Measurements from ENCODE around the gene TRIO. TPM values are rescaled to one million over a fixed set of nuclear protein-coding genes. Genes with fewer than 3 reads are reported as not detected.

The TRIO gene
- total and polyA plus RNA-seq, 2 donors (not counting 3 experiments of a cell fraction or from before 2014, with no cell fraction given) = 82.9 to 248 TPM

- BruUV-seq (replicated peaks) = no TSS peak
- Histone ChIP-seq H3K9me1 (replicated peaks; ENCODE audit: control insufficient read depth, extremely low read depth, insufficient read depth, low read length) (no peaks in the 10 kb centered on the region), H3K4me3 (replicated peaks in 1 of 3; ENCODE audit: insufficient read depth in 1 of 3, low read depth in 1 of 3, low read length in 3 of 3) (no peak overlapping the region), H3K4me1 (ENCODE audit: control insufficient read depth, extremely low read depth, insufficient read depth, low read length) (peaks cover 52% of the 10 kb centered on the region), H3K9me3 (replicated peaks; ENCODE audit: control insufficient read depth, insufficient read depth, low read length) (no peaks in the 10 kb centered on the region), H3K27ac (ENCODE audit: insufficient read depth, low read depth, low read length) (peak overlapping the region; percentile 88), H3K36me3 (ENCODE audit: control insufficient read depth in 2 of 2, extremely low read depth in 1 of 2, insufficient read depth in 2 of 2, low read length in 2 of 2) (no peaks in the 10 kb centered on the region), H3K9ac (replicated peaks; ENCODE audit: extremely low read depth, insufficient read depth, low read length) (peak overlapping the region; percentile 59), H3K27me3 (ENCODE audit: control insufficient read depth in 2 of 2, insufficient read depth in 2 of 2, low read length in 2 of 2) (no peaks in the 10 kb centered on the region), H4K20me1 (replicated peaks; ENCODE audit: control insufficient read depth, extremely low read depth, insufficient read depth, low read length) (no peaks in the 10 kb centered on the region), H3K4me2 (ENCODE audit: insufficient read depth, low read length) (no peak overlapping the region), H3K79me2 (ENCODE audit: control insufficient read depth, insufficient read depth, low read length) (peaks cover 99% of the 10 kb centered on the region), H2AFZ (ENCODE audit: low read depth, low read length) (no peak overlapping the region)
- dilution Hi-C loops (cut with MboI; ENCODE audit: extremely low pct_ligation_motif_present, low sequenced_read_pairs) = no loop called here
- FAIRE-seq = no peak
- TF ChIP-seq FOS (IDR thresholded peaks at IDR 0.05; ENCODE audit: borderline replicate concordance, insufficient read depth, low read length) = no peak
- no peak for TF ChIP-seq POLR2AphosphoS5 (IDR thresholded peaks at IDR 0.05; ENCODE audit: insufficient read depth, low read depth, low read length)
- no peak for TF ChIP-seq GATA2 (IDR thresholded peaks at IDR 0.05; ENCODE audit: insufficient read depth, insufficient read length, low read depth, low read length)
- no peak for DNase-seq (ENCODE audit: low read depth, low spot score)
- CTCF ChIA-PET = interaction anchor here (1.1 to 2.8 kb wide), 4 partner anchors 13 to 33 kb away, joined by 3 to 7 read pairs (median 6); no protein-coding TSS in a partner anchor
- POLR2A ChIA-PET = no interaction called here
- intact Hi-C loops (cut with micrococcal nuclease) = no loop called here
Measured at GRCh38 chr5:14166437-14166836, 23.3 kb downstream of the TRIO start.

- H3K4me1 ChIP-seq (ENCODE audit: control insufficient read depth, extremely low read depth, insufficient read depth, low read length) = peaks cover 57% of the 10 kb centered on the region
- peaks cover 3% of the 10 kb centered on the region for H4K20me1 ChIP-seq (replicated peaks; ENCODE audit: control insufficient read depth, extremely low read depth, insufficient read depth, low read length)
- dilution Hi-C loops (cut with MboI; ENCODE audit: extremely low pct_ligation_motif_present, low sequenced_read_pairs) (no loop called here), intact Hi-C loops (cut with micrococcal nuclease) (no loop called here)
- H3K27ac ChIP-seq (ENCODE audit: insufficient read depth, low read depth, low read length) = peak overlapping the region; percentile 36
- H3K9me1 ChIP-seq (replicated peaks; ENCODE audit: control insufficient read depth, extremely low read depth, insufficient read depth, low read length) = no peaks in the 10 kb centered on the region
- H3K4me2 ChIP-seq (ENCODE audit: insufficient read depth, low read length) = peak overlapping the region; percentile 13
- H2AFZ ChIP-seq (ENCODE audit: low read depth, low read length) = no peak overlapping the region
- no peak for TF ChIP-seq MYC (IDR thresholded peaks at IDR 0.05; ENCODE audit: low read depth, low read length)
- no peak for TF ChIP-seq FOS (IDR thresholded peaks at IDR 0.05; ENCODE audit: borderline replicate concordance, insufficient read depth, low read length)
- no peak for TF ChIP-seq JUN (IDR thresholded peaks at IDR 0.05; ENCODE audit: borderline replicate concordance, insufficient read depth, insufficient read length, low read depth)
- no peak overlapping the region for H3K4me3 ChIP-seq (replicated peaks in 1 of 3; ENCODE audit: insufficient read depth in 1 of 3, low read depth in 1 of 3, low read length in 3 of 3)
- no TSS peak for BruUV-seq (replicated peaks)
- ChIA-PET POLR2A (no interaction called here), CTCF (interaction anchor here (1.0 to 2.8 kb wide), 6 partner anchors 8 to 103 kb away, joined by 3 to 7 read pairs (median 5); no protein-coding TSS in a partner anchor)
- FAIRE-seq (no peak), DNase-seq (ENCODE audit: low read depth, low spot score) (no peak)
- peaks cover 99% of the 10 kb centered on the region for H3K79me2 ChIP-seq (ENCODE audit: control insufficient read depth, insufficient read depth, low read length)
- no peaks in the 10 kb centered on the region for H3K27me3 ChIP-seq (ENCODE audit: control insufficient read depth in 2 of 2, insufficient read depth in 2 of 2, low read length in 2 of 2)
- no peaks in the 10 kb centered on the region for H3K36me3 ChIP-seq (ENCODE audit: control insufficient read depth in 2 of 2, extremely low read depth in 1 of 2, insufficient read depth in 2 of 2, low read length in 2 of 2)
- H3K9me3 ChIP-seq (replicated peaks; ENCODE audit: control insufficient read depth, insufficient read depth, low read length) = no peaks in the 10 kb centered on the region
- H3K9ac ChIP-seq (replicated peaks; ENCODE audit: extremely low read depth, insufficient read depth, low read length) = no peak overlapping the region
Measured at GRCh38 chr5:14167211-14167845, 24.2 kb downstream of the TRIO start.
